ENCODE data around the gene PPIA.

DNA sequence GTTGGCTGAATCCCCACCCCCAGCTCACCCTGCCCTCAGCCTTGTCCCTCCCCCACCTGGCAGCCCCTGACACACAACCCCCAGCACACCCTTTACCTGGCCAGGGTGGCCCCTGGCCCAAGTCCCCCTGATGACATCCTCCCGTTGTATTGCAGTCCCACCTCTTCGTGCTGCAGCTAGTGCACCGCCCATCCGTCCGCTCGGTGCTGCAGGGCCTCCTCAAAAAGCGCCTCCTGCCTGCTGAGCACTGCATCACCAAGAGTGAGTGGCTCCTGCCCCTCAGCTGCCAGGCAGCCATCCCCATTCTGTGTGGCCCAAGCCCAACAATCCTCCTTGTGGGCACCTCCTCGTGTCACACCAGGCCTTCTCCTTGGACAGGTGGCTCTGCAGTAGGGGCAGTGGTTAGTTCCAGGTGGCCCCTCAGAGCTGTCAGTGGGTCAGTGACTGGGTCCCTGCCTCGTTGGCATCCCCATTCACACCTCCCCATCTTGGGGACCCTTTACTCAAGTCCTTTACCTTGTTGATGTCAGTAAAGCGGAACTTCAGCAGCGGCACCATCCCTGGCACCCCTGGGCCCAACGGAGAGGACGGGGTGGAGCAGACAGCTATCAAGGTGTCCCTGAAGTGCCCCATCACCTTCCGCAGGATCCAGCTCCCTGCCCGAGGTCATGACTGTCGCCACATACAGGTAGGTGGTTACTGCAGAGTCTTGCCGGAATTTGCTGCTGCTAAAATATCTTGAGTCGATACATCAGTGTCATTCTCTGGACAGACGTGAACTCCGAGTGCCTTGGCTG lies 33.6 kb upstream of the PPIA start:
- TF ChIP-seq POLR2A (IDR thresholded peaks at IDR 0.05; ENCODE audit: low read depth, low read length) (no peak), POLR2AphosphoS5 (IDR thresholded peaks at IDR 0.05; ENCODE audit: low read depth, low read length) (no peak), PAX5 (IDR thresholded peaks at IDR 0.05; ENCODE audit: insufficient read depth, low read length, severe bottlenecking) (no peak), TAF1 (IDR thresholded peaks at IDR 0.05; ENCODE audit: low read depth, low read length) (no peak), SPI1 (IDR thresholded peaks at IDR 0.05; ENCODE audit: low read depth, low read length) (no peak), POU2F2 (IDR thresholded peaks at IDR 0.05; ENCODE audit: low read depth, low read length) (no peak)
